GM18909 (cell line): ENCODE data around the gene PTEN.
"Not testable (repeated sequence)": the region's sequence is repeated elsewhere in the genome, so short reads cannot be mapped to it uniquely, and the experiment has no call there.

ENCODE experiments used
- ATAC-seq: cut with Tn5 transposase; IDR thresholded peaks from one replicate; pipeline ENCODE4 v1.9.1; 2021; ENCODE audit warnings: mild to moderate bottlenecking; ENCODE audit not compliant: unreplicated experiment, poor library complexity

The PTEN gene

GRCh38 chr10:87867453-87867852, 4.0 kb downstream of the PTEN start:
- no peak for ATAC-seq

- no peak for ATAC-seq
Measured at GRCh38 chr10:87868277-87868676, 4.9 kb downstream of the PTEN start.

GRCh38 chr10:87869139-87869538, 5.7 kb downstream of the PTEN start:
- ATAC-seq, result not testable (repeated sequence)

GRCh38 chr10:87869773-87870551, 6.5 kb downstream of the PTEN start:
- no peak for ATAC-seq

GRCh38 chr10:87872828-87873227, 9.4 kb downstream of the PTEN start:
- no peak for ATAC-seq

GRCh38 chr10:87873656-87874055, 10.2 kb downstream of the PTEN start:
- ATAC-seq, result no peak

- ATAC-seq, result no peak
Measured at GRCh38 chr10:87875929-87876571, 12.6 kb downstream of the PTEN start.

GRCh38 chr10:87878664-87879459, 15.4 kb downstream of the PTEN start:
- ATAC-seq, result no peak

- ATAC-seq, result no peak
Measured at GRCh38 chr10:87880336-87880735, 16.9 kb downstream of the PTEN start.

- not testable (repeated sequence) for ATAC-seq
Measured at GRCh38 chr10:87881373-87882059, 18.1 kb downstream of the PTEN start.

- ATAC-seq, result no peak
Measured at GRCh38 chr10:87882555-87883294, 19.3 kb downstream of the PTEN start.

GRCh38 chr10:87886635-87887034, 23.2 kb downstream of the PTEN start:
- ATAC-seq, result no peak

- ATAC-seq, result no peak
Measured at GRCh38 chr10:87887146-87887545, 23.7 kb downstream of the PTEN start.

- ATAC-seq, result no peak
Measured at GRCh38 chr10:87887548-87888289, 24.3 kb downstream of the PTEN start.

GRCh38 chr10:87895430-87895829, 32.0 kb downstream of the PTEN start:
- ATAC-seq, result no peak

GRCh38 chr10:87896216-87896615, 32.8 kb downstream of the PTEN start:
- no peak for ATAC-seq

- not testable (repeated sequence) for ATAC-seq
Measured at GRCh38 chr10:87897957-87898356, 34.5 kb downstream of the PTEN start.

GRCh38 chr10:87903396-87903795, 40.0 kb downstream of the PTEN start:
- ATAC-seq, result not testable (repeated sequence)
